Activated CD4-positive, alpha-beta T cell treated with anti-CD3 and anti-CD28 coated beads, Interleukin-2, amount 10 ng/mL, durations not matched to agents 24 days and 14 days (primary cell): ENCODE measurements around the gene OSTF1. TPM values are rescaled to one million over a fixed set of nuclear protein-coding genes. Genes with fewer than 3 reads are reported as not detected.
A peak's percentile ranks its signal among the peaks of the same experiment; 100 is the strongest.

Source experiments
- DNase-seq: peaks from one replicate; pipeline ENCODE4 v3.0.0; 2022
- H3K27ac Mint-ChIP-seq: one replicate; pipeline ENCODE4 v1.8.0; 2022; ENCODE audit warnings: mild to moderate bottlenecking, mixed read lengths
- H3K27me3 Mint-ChIP-seq: one replicate; pipeline ENCODE4 v1.8.0; 2022; ENCODE audit warnings: mixed read lengths
- H3K36me3 Mint-ChIP-seq: one replicate; pipeline ENCODE4 v1.8.0; 2022; ENCODE audit warnings: low read depth, mild to moderate bottlenecking, mixed read lengths
- H3K4me1 Mint-ChIP-seq: one replicate; pipeline ENCODE4 v1.8.0; 2021; ENCODE audit warnings: mixed read lengths
- H3K4me3 Mint-ChIP-seq: one replicate; pipeline ENCODE4 v1.8.0; 2022; ENCODE audit warnings: mild to moderate bottlenecking, moderate library complexity, mixed read lengths
- H3K9me3 Mint-ChIP-seq: one replicate; pipeline ENCODE4 v1.8.0; 2021; ENCODE audit warnings: mixed read lengths
- intact Hi-C: fragments of 100-400 bp; cut with micrococcal nuclease; formaldehyde crosslinking; loops from one replicate; pipeline ENCODE4 v1.15.1; 2023
- total RNA-seq: library from RNA; stranded (reverse); gene quantifications from 2 replicates; pipeline ENCODE4 v1.2.3, GENCODE V29; 2022

Gene OSTF1
- total RNA-seq, 1 donor from 2014 or later, result 41.5 TPM

DNA sequence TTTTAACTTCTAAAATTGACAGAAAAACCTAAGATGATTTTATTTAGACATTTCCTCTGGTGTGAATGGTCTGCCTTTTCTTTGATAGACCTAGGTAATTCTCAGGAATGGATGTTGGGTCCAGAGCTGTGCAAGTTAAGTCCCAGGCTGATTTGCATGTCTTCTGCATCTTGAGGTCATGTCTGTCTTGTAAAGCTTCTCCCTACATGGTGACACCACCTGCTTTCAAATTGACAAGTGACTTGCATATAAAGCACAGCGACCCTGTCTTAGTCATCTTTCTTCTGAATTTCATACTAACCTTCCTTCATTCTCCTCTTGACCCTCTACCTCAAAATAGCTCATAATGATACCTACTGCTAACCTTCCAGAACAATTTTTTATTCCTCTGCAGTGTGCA is 29.2 kb downstream of the OSTF1 start:
- H3K36me3 Mint-ChIP-seq, result peaks cover 43% of the 10 kb centered on the region
- peaks cover 8% of the 10 kb centered on the region for H3K9me3 Mint-ChIP-seq
- no peak for DNase-seq
- H3K27ac Mint-ChIP-seq, result peak overlapping the region; percentile 46
- no peaks in the 10 kb centered on the region for H3K27me3 Mint-ChIP-seq
- intact Hi-C loops, result no loop called here
- peaks cover 27% of the 10 kb centered on the region for H3K4me1 Mint-ChIP-seq
- no peak overlapping the region for H3K4me3 Mint-ChIP-seq

DNA sequence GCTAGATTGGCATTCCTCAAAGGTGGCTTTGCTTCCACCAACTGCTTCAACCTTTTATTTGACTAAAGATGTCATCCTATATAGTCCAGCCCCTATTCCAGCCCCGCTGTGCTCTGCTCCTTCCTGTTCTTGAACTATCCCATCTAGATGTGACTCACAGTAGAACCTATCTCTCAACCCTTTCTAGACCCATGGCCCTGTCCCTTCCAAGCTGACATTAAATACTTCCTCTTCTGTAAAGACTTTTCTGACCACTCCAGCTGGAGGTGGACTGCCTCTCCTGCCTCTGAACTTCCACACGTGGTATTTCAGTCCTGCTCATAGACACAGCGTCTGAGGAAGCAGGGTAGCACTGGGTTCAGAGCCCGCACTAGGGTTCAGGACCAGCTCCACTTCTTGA is 32.4 kb downstream of the OSTF1 start:
- no peaks in the 10 kb centered on the region for H3K27me3 Mint-ChIP-seq
- no peak overlapping the region for H3K4me3 Mint-ChIP-seq
- H3K36me3 Mint-ChIP-seq, result peaks cover 49% of the 10 kb centered on the region
- H3K27ac Mint-ChIP-seq, result peak overlapping the region; percentile 1
- intact Hi-C loops, result no loop called here
- H3K4me1 Mint-ChIP-seq, result peaks cover 26% of the 10 kb centered on the region
- no peak for DNase-seq
- peaks cover 8% of the 10 kb centered on the region for H3K9me3 Mint-ChIP-seq

DNA sequence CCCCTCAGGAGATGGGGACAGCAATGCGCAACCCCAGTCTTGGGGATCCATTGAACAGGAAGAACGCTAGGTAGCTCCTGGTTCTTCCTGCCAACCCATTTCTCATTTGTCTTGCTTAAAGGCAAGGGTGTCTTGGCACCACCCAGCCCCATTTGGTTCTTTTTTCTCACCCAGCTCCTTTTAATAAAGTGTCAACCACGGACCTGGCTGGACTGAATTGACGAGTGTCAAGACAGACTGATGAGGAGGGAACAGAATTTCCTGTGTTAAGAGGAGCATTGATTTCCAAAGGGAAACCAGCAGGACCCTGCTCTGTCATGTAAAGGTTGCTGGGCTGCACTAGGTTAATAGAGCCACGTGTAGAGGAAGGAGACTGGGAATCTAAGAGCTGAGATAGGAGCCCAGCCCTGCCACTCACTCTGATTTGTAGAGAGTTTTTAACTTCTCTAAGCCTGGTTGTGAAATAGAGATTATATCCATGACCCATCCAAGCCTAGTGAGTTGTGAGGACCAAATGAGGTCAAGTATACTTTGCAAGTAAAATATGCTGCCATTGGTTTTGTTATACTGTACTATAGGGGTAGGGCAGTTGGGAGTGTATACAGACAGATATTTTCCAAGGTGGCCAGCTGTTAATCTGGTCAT is 33.7 kb downstream of the OSTF1 start:
- Mint-ChIP-seq H3K4me3 (no peak overlapping the region), H3K4me1 (peaks cover 23% of the 10 kb centered on the region), H3K27me3 (no peaks in the 10 kb centered on the region), H3K9me3 (peaks cover 8% of the 10 kb centered on the region), H3K36me3 (peaks cover 48% of the 10 kb centered on the region), H3K27ac (no peak overlapping the region)
- no peak for DNase-seq
- intact Hi-C loops, result no loop called here

DNA sequence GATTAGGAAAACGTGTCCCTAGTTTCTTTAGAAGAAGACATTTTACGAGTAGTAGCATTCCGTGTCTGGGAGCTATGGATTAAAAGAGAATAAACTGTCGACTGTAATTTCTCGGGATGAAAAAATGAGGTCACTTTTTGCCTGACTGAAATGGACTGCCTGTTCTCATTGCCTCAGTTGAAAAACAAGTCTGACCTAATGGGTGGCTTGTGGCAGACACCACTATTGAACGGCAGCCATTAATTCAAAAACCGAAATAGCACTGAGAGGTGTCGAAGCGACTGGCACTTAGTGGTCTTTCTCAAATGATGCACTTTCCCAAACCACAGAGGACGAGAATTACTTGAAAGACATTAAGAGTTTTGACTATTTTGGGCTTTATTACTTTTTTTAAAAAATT is 35.4 kb downstream of the OSTF1 start:
- Mint-ChIP-seq H3K9me3 (no peaks in the 10 kb centered on the region), H3K4me1 (peaks cover 17% of the 10 kb centered on the region), H3K27ac (no peak overlapping the region), H3K27me3 (no peaks in the 10 kb centered on the region), H3K4me3 (no peak overlapping the region), H3K36me3 (peaks cover 37% of the 10 kb centered on the region)
- no peak for DNase-seq
- intact Hi-C loops, result no loop called here

DNA sequence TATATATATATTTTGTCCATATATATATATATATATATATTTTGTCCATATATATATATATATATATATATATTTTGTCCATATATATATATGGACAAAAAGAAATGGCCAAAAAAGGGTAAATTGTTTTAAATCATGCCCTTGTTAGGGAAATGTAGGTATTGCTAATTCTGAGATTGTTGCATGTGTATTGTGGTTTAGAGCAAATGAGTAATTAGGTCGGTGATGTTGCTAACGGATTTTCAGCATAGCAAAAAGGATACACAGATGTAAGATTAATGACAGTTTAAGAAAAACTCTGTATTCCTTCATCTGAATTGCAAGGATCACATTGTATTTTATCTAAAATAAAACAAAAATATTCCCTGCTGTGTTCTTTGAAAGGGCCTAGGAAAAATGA is 40.2 kb downstream of the OSTF1 start:
- Mint-ChIP-seq H3K4me3 (no peak overlapping the region), H3K36me3 (peaks cover 47% of the 10 kb centered on the region), H3K27ac (peak overlapping the region; percentile 52), H3K4me1 (peaks cover 35% of the 10 kb centered on the region), H3K27me3 (no peaks in the 10 kb centered on the region), H3K9me3 (no peaks in the 10 kb centered on the region)
- intact Hi-C loops, result loop anchor here (2.0 to 5.0 kb wide), 2 partner anchors 20 to 41 kb away; partner anchors contain the start of genes NMRK1 and OSTF1
- no peak for DNase-seq

DNA sequence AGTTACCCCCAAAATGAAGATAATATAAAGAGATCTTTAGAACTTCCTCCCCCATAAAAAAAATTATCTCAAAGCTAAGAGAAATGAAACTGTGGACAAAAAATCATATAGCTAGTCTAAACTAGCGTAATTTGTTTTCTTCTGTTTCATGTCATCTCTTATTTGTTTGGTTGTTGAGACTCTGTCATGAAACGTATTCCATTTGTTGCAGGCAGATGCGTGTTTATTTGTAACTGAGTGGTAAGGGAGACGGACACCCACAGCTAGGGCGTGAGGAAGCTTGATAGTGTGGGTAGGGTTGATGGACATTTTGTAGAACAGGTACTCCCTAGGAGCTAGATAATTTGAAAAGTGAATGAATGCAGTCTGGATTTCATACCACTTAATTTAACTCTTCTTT is 41.9 kb downstream of the OSTF1 start:
- Mint-ChIP-seq H3K4me3 (no peak overlapping the region), H3K27ac (no peak overlapping the region), H3K9me3 (no peaks in the 10 kb centered on the region), H3K36me3 (peaks cover 47% of the 10 kb centered on the region), H3K27me3 (no peaks in the 10 kb centered on the region), H3K4me1 (peaks cover 29% of the 10 kb centered on the region)
- intact Hi-C loops, result no loop called here
- no peak for DNase-seq

DNA sequence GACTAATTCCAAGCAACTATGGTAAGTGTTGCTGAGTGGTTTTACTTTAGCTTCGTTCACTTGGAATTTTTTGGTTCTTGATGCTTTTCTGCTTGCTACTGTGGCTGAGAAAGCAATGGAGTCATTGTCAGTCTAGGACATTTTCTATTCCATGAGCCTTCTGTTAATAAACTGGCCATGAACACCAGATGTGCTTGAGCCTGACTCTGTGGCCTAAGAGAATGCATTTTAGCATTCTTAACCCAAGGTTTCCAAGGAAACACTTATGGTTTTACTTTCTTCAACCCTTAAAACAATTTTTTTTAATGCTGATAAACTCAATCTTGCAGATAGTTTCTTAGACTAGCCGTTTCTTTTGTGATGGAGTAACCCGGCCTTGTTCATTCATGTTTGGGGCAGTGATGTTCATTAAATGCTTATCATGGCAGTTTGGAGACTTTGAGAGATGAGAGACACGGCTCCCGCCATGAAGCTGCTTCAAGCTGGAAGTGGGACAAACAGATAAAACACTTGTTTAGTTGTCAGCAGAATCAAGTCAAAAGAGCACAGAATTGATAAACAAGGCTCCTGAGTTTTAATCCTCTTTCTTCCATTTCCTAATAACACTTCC is 42.4 kb downstream of the OSTF1 start:
- H3K36me3 Mint-ChIP-seq, result peaks cover 50% of the 10 kb centered on the region
- intact Hi-C loops, result no loop called here
- H3K27ac Mint-ChIP-seq, result peak overlapping the region; percentile 6
- peaks cover 29% of the 10 kb centered on the region for H3K4me1 Mint-ChIP-seq
- no peaks in the 10 kb centered on the region for H3K27me3 Mint-ChIP-seq
- H3K4me3 Mint-ChIP-seq, result no peak overlapping the region
- no peaks in the 10 kb centered on the region for H3K9me3 Mint-ChIP-seq
- no peak for DNase-seq

DNA sequence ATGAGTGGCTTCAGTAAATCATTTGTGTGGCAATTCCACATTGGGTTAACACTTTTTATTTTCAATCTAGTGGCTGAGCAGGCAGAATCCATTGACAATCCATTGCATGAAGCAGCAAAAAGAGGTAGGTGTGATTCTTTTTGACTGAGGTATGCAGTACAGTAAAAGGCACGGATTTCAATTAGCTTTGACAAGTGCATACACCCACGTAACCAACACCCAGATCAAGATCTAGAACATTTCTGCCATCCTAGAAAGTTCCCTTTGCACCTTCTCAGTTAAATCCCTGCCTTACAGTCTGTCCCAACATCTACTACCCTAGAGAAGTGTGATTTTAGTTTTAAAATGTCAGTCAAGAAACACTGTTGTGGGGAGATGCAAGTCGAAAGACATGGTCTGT is 43.4 kb downstream of the OSTF1 start:
- DNase-seq, result no peak
- H3K4me1 Mint-ChIP-seq, result peaks cover 29% of the 10 kb centered on the region
- peaks cover 57% of the 10 kb centered on the region for H3K36me3 Mint-ChIP-seq
- H3K4me3 Mint-ChIP-seq, result no peak overlapping the region
- intact Hi-C loops, result no loop called here
- no peaks in the 10 kb centered on the region for H3K9me3 Mint-ChIP-seq
- H3K27ac Mint-ChIP-seq, result peak overlapping the region; percentile 58
- H3K27me3 Mint-ChIP-seq, result no peaks in the 10 kb centered on the region

DNA sequence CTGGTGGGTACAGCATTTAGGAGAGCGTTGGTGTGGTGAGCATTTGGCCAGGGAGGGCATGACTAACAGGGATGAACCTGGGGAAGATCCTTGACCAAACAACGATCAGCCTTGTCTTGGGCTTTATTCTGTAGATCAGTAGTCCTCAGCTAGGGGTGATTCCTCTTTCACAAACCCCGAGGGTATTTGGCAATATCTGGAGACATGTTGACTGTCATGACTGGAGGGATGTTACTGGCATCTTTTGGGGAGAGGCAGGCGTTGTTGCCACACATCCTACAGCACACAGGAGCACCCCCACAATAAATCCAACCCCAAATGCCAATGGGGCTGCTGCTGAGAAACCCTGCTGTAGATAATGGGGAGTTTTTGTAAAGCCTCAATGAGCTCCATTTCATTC is 43.9 kb downstream of the OSTF1 start:
- Mint-ChIP-seq H3K36me3 (peaks cover 62% of the 10 kb centered on the region), H3K27ac (peak overlapping the region; percentile 58), H3K9me3 (no peaks in the 10 kb centered on the region), H3K4me3 (no peak overlapping the region), H3K27me3 (no peaks in the 10 kb centered on the region), H3K4me1 (peaks cover 30% of the 10 kb centered on the region)
- no peak for DNase-seq
- intact Hi-C loops, result no loop called here

DNA sequence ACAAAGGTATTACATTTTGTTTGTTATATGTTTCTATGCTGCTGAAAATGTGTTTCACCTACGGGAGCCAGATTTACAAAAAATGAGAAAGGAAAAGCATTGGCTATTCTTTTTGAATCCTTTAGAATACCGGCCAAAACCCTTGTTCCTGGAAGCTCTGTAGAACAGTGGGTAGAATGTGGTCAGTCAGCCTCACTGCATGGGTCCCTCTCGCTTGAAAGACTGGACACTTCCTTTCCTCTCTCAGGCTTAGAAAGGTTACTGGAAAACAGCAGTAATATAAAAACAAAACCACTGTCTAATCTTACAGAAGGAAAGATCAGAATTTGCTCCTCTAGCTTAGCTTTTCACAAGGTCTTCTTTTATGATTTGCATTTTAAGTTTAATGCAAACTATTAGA is 45.1 kb downstream of the OSTF1 start:
- H3K36me3 Mint-ChIP-seq, result peaks cover 72% of the 10 kb centered on the region
- no peak overlapping the region for H3K27ac Mint-ChIP-seq
- peaks cover 34% of the 10 kb centered on the region for H3K4me1 Mint-ChIP-seq

DNA sequence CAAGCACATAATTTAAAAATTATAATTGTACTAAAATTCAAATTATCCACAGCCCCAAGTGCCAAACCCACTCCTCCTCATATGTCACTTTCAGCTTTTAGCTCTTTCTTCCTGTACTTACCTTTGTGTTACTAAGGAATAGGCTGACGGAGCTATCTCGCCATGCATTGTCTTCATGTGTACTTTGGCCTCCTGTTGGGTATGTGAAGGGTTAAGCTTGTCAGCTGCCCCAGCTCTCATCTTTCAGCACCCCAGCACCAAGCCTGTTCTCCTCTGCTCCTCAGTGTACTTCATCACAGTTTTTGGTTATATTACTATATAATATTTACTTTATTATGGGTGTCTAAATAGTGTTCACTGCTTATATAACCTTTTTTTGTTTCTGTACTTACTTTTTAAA is 46.2 kb downstream of the OSTF1 start:
- H3K4me3 Mint-ChIP-seq, result no peak overlapping the region
- H3K4me1 Mint-ChIP-seq, result peaks cover 33% of the 10 kb centered on the region
- intact Hi-C loops, result no loop called here
- no peak overlapping the region for H3K27ac Mint-ChIP-seq
- H3K36me3 Mint-ChIP-seq, result peaks cover 67% of the 10 kb centered on the region
- H3K27me3 Mint-ChIP-seq, result no peaks in the 10 kb centered on the region
- H3K9me3 Mint-ChIP-seq, result no peaks in the 10 kb centered on the region
- DNase-seq, result peak; percentile 45

More for the DNA sequence above, 45.1 kb downstream of the OSTF1 start:
- H3K27me3 Mint-ChIP-seq, result no peaks in the 10 kb centered on the region
- H3K4me3 Mint-ChIP-seq, result no peak overlapping the region
- DNase-seq, result no peak
- intact Hi-C loops, result no loop called here
- no peaks in the 10 kb centered on the region for H3K9me3 Mint-ChIP-seq

DNA sequence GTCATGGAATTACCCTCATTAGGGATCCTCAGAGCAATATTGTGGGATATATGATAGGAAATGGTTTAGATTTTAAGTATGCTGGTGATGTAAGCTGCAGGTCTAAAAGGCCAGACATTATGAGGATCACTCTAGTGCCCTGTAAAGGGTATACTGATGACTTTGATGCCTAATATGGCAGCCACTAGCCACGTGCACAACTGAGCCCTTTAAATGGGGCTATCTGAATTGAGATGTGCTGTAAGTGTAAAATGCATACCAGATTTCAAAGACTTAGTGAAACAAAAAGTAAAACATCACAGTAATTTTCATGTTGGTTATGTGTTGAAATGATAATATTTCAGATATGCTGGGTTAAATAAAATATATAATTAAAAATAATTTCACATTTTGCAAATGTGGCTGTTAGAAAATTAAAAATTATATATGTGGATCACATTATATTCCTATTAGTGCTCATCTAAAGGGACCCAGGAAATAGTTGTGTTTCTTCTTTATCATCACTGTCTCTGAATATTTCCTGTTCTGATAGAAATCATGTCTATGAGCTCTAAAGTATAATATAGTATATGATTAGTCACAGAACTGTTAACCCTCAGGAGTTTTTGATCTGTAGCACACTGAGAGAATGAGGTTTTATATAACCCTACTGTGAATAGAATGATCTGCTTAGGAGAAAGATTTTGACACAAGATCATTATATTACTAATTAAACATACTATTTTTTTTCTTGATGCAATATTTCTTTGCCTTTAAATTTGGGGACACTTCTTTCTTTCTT is 50.1 kb downstream of the OSTF1 start:
- H3K4me1 Mint-ChIP-seq, result peaks cover 32% of the 10 kb centered on the region

DNA sequence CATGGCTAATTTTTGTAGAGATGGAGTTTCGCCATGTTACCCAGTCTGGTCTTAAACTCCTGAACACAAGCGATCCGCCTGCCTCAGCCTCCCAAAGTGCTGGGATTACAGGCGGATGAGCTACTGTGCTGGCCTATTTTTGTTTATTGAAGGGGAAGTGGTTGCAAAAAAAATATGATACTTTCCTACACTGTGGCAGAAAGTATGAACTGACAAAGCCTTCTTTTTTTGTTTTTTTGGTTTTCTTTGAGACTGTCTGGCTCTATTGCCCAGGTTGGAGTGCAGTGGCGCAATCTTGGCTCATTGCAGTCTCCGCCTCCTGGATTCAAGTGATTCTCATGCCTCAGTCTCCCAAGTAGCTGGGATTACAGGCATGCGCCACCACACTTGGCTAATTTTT is 50.9 kb downstream of the OSTF1 start:
- peak overlapping the region; percentile 66 for H3K27ac Mint-ChIP-seq
- peaks cover 78% of the 10 kb centered on the region for H3K36me3 Mint-ChIP-seq
- no peak overlapping the region for H3K4me3 Mint-ChIP-seq
- H3K4me1 Mint-ChIP-seq, result peaks cover 32% of the 10 kb centered on the region
- no peaks in the 10 kb centered on the region for H3K27me3 Mint-ChIP-seq
- peaks cover 14% of the 10 kb centered on the region for H3K9me3 Mint-ChIP-seq
- DNase-seq, result peak; percentile 36
- intact Hi-C loops, result no loop called here

More for the DNA sequence above, 50.1 kb downstream of the OSTF1 start:
- peak overlapping the region; percentile 66 for H3K27ac Mint-ChIP-seq
- no peaks in the 10 kb centered on the region for H3K27me3 Mint-ChIP-seq
- H3K9me3 Mint-ChIP-seq, result peaks cover 9% of the 10 kb centered on the region
- DNase-seq, result peak; percentile 57
- intact Hi-C loops, result no loop called here
- peaks cover 74% of the 10 kb centered on the region for H3K36me3 Mint-ChIP-seq
- H3K4me3 Mint-ChIP-seq, result no peak overlapping the region

DNA sequence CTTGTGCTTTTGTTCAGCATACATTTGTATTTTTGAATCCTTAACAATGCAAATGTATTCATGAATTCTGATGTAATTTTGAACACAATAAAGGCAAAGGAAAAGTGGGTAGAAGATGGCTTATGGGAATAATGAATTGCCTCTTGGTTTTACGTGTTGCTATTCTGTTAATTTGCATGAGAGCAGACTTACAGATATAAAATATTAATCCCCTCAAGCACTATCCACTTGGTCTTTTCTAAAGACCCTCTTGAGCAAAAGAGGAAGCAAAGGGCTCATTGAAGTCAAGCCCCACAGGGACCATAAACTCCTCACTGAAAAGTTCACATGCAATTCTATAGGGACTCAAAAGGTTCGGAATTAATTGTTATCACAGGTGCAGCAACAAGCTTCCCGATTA is 51.9 kb downstream of the OSTF1 start:
- H3K4me3 Mint-ChIP-seq, result no peak overlapping the region
- H3K36me3 Mint-ChIP-seq, result peaks cover 82% of the 10 kb centered on the region
- H3K9me3 Mint-ChIP-seq, result peaks cover 25% of the 10 kb centered on the region
- intact Hi-C loops, result loop anchor here (10.0 kb wide), 1 partner anchor 1305 kb away; no protein-coding TSS in a partner anchor
- no peak overlapping the region for H3K27ac Mint-ChIP-seq
- no peaks in the 10 kb centered on the region for H3K27me3 Mint-ChIP-seq
- H3K4me1 Mint-ChIP-seq, result peaks cover 32% of the 10 kb centered on the region
- no peak for DNase-seq
